EL (cell line): ENCODE results near the gene TUBA4A.
A peak's percentile ranks its signal among the peaks of the same experiment; 100 is the strongest.
"Not testable (repeated sequence)": the region's sequence is repeated elsewhere in the genome, so short reads cannot be mapped to it uniquely, and the experiment has no call there.

Experiments used
- DNase-seq: peaks from one replicate; pipeline ENCODE4 v3.0.0-alpha.2; 2016

TUBA4A gene

DNA sequence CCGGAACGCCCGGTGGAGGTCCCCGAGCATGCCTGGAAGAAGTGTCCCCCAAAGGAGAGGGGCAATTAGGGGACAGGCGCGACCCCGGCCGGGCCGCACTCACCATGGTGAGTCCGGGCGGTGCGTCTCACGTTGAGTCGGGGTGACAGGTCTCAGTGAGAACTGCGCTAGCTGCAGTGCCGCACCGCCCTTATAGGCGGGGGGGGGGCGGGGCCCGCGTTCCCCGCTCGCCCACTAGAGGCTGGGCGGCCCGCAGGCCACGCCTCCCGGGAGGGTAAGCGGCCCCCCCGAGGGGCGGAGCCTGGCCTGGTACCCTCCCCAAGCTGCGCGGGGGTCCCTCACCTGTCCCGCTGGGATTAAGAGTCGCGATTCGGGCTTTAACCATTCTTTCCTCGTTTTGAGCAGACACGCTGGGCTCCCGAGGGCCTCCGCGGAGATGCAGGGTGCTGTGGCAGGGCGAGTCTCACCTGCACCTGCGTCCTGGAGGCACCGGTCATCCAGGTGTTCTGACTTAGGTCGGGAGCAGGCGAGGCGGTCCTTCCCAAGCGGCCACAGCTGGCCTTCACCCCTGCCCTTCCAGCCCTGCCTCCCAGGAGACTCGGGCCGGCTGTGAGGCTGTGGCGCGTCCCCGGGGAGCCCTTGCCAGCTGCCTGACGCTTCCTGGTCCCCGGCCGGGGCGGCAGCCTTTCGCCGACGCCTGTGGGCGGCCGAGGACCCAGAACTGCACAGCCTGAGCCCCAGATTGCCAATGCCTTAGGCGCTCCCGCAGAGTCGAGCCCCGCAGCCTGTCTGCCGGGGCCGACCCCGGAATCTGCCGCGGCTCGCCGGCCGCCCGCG is at the start of gene TUBA4A:
Gene TUBA4A, minus strand, starts transcription at position 166 of the 837 bp plus-strand sequence. Its CDS starts 60 bp downstream, at position 106.
- peak; percentile 63 for DNase-seq

- no peak for DNase-seq
Measured at GRCh38 chr2:219302412-219302968, 48.8 kb upstream of the TUBA4A start.

GRCh38 chr2:219300022-219300421 is 46.3 kb upstream of the TUBA4A start:
- DNase-seq: no peak

- DNase-seq: no peak
Measured at GRCh38 chr2:219299372-219299760, 45.6 kb upstream of the TUBA4A start.

DNA sequence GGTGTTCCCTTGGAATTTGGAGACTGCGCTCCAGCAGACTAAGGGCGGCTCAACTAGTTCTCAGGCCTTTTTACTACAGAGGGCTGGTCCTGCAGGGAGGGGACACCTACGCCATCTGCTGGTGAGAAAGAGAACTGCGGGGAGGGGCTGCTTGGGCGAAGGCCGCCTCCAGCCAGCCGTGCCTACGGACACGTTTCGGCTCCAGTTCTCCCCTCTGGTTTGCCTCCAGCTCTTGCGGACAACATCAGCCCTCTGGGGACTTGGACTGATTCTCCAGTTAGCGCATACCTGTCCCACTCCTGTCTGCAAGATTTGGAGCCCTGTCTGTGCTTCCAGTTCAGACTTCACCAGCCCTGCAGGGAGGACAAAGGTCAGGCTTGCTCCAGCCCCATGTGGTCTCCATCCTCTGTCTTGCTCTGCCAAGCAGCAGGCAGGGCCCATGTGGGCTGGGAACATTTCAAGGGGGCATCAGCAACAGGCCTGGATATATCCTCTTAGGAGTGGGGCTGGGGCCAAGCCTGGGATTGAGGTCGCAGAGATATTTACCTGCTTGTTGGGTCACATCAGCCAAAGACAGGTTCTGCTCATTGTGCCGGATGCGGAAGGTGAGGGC is 45.1 kb upstream of the TUBA4A start:
- DNase-seq: peak; percentile 75

DNA sequence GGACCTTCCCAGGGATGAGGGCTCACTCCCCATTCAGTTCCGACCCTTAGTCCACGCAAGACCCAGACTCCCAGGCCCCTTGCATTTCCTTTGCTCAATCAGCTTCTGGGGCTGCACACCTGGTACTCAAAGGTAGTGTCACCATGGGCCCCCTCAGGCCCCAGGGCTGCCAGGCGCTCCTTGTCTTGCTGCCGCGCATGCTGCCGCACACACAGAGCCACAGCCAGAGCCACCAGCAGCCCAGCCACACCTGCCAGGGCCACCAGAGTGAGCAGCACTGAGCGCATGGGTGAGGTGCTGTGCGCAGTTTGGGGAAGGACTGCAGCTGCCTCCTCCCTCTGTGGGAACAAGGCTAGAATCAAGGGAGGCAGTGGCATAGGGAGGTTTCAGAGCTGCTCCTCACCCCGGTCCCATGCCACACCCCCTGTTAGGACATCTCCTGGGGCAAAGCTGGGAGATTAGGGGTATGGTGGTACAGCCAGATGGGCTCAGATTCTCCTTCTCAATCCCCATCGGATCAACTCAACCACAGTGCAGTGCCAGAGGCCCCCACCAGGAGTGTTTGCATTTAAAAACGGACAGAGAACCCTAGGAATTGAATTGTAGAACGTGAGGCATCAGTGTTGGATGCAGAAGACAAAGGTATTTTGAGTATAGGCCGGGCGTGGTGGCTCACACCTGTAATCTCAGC is 44.2 kb upstream of the TUBA4A start:
- DNase-seq: no peak

DNA sequence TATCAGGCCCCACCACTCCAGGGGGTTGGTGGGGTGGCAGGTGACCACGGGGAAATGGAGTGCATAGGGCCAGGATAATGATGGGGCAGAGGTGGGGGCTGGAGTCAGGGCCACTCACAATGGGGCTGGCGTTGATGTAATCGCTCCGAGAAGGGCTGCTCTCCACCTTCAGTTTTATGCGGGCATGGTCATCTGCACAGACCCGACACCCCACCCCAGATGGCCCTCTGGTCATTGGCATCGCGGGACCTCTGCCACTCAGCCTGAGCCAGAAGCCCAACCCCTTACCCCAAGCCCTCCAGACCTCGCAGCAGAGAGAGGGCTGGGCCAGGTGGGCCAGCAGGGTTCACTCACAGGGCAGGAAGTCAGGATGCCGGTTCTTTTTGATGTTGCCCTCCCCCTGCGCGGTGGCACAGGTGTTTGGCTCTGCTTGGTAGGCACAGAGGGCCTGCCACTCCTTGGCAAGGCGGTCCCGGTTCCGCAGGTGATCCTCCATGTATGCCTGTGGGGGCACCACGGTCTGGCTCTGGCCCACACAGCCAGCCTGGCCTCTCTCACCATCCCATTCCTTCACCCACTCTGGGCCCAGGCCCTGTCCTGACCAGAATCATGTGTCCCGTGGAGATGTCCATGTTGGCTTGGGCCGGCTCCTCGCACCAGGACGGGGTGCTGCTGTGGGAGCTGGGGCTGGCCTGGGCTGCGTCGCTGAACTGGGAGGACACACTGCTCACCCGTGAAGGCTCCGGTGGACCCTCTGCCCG is 43.1 kb upstream of the TUBA4A start:
- no peak for DNase-seq

DNA sequence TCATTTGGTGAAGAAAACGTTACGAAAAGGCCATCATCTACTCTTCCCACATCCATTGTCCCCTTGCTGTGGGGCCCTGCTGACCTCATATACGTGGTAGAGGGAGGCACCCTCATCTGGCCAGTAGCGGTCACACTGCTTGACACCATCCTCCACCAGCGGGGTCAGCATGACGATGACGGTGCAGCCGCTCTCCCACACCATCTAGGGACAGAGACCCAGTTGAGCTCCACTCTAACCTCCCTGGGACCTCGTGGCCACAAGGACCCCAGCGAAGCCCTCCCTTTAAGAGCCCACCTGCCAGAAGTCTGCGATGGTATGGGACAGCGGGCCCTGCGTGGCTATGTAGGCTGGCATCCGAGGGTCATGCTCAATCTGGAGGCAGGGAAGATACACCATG is 42.4 kb upstream of the TUBA4A start:
- DNase-seq: no peak

DNA sequence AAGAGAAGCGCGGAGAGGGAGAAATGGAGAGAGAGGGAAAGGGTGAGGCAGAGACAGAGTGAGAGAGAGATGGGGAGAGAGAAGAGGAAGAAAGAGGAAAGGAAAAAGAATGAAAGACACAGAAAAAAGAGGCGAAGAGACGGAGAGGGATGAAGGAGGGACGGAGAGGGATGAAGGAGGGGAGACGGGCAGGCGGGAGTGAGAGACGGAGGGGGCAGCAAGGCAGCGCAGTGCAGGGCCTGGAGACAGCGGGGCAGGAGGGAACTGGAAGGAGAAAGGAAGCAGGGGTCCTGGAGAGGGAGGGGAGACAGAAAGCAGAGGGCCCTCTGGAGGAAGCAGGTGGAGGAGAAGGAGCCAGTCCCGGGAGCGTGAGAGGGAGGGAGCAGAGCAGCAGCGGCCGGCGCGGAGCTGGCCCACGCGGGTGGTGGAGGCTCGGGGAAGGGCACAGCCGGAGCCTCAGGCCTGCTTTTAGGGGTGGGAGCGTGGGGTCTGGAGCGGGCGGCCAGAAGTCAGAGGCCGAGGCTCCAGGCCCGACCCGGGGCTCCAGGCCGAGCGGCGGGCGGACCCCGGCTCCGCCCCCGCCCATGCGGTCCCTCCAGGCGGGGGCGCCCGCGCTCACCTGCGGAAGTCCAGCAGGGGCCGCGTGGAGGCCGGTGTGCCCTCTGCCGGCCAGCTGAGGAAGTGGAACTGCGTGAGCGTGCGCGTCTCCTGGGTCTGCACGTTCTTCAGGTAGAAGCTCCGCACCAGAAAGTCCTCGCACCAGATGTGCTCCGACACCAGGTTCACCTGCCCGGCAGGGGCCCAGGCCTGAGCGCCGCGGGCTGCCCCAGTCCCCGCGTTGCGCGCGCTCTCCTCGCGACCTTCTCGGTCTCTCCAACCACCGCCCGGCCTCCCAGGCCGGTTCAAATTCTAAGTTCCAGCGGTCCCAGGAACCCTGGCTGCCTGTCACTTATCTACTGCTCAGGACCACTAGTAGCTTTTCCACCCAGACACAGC is 40.9 kb upstream of the TUBA4A start:
- peak; percentile 74 for DNase-seq

DNA sequence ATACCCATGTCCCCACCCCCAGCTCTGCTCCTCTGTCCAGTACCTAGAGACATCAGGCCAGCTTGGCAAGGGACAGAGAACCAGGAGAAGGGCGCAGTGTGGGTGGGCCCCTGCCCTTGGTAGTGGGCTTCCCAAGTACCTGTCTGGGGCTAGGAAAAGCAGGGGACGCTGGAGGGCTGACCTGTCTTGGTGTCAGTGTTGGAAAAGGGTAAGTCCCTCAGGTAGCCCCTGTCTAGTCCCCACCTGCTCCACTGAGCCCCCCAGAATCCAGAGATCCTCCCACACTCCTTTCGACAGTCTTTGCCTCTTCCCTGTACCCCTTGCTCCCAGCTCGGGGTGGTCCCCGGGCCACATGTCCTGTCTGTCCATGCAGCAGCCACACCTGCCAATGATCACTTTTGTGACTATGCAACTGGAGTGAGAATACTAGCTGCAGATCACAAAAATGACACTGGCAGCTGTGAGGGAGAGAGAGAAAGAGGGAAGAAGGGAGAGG is 40.1 kb upstream of the TUBA4A start:
- DNase-seq: no peak

DNA sequence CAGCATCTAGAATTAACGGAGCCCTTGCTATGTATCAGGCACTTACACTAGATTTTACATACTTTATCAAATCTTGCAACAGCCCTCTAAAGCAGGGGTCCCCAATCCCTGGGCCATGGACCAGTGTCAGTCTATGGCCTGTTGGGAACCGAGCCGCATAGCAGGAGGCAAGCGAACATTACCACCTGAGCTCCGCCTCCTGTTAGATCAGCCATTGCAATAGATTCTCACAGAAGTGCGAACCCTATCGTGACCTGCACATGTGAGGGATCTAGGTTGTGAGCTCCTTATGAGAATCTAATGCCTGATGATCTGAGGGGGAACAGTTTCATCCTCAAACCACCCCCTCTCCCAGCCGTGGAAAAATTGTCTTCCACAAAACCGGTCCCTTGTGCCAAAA is 38.9 kb upstream of the TUBA4A start:
- no peak for DNase-seq

DNA sequence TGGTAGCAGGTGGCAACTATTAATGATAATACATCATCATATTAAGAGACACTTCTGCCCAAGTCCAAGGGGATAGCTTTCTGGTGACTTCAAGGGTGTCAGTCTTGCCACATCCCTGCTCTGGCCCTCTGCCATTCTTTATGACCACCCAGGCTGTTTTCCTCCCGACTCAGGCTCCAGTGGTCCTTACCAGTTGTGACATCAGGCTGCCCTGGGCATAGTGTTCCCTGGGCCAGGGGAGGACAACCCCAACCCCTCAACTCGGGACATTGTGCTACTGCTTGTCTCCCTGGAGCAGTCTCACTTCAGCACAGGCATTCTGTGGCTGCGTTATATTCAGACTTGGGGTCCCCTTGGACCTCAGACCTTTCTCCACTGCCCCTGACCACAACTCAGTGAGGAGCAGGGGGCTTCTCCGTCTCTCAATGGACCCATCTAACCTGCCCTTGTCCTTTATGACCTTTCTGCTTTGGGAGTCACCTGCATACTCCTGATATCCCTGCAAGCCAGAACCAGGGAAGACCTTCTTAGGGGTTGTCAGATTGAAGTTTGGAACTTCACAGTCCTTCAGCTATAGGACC is 38.3 kb upstream of the TUBA4A start:
- no peak for DNase-seq

DNA sequence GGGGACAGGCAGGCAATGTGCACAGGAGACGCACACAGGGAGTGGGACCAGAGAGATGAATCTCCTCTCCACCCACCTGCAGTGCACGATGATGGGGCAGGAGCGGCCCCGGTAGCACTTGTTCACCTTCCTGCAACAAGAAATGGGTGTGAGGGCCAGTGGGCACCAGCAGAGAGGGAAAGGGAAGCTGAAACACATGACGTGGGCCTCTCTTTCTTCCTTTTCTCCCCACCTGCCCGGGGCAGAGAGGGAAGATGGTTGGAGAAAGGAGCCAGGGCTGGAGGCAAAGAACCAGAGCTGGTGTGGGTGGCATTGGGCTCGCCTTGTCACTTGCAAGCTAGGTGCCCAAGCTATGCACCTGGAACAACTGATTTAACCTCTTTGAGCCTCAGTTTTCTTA is 37.7 kb upstream of the TUBA4A start:
- no peak for DNase-seq

DNA sequence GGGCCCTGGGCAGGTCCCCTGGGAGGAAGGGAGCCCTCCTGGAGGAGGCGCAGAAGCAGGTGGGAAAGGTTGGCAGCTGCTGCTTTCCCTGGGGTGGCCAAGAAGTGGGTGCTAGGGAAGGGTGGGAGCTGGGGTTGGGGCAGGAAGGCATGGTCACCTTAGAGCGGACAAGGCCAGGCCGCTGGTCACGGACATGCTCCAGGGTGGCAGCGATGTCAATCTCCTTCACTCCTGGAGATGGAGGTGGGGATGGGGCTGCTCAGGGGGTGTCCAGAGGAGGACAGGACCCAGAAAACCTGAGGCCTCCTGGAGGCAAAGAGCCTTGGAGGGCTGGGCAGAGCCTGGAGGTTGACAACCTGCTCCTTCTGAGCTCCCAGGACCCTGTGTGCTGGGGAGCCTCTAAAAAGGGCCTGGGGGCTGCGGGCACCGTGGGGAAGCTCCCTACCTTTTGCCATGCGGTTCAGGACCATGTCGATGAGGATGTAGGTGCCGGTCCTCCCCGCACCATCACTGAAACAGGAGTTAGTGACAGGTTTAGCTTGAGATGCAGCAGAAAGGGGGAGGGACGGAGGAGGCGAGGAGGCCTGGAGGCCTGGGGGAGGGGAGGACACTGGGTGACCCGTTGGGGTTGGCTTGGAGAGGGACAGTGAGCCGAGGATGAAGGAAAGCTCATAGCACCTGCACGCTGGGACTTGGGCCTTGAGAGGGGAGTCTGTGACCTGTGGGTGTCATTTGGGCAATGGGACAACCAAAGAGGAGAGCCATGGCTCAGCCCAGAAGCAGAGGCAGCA is 36.9 kb upstream of the TUBA4A start:
- no peak for DNase-seq

DNA sequence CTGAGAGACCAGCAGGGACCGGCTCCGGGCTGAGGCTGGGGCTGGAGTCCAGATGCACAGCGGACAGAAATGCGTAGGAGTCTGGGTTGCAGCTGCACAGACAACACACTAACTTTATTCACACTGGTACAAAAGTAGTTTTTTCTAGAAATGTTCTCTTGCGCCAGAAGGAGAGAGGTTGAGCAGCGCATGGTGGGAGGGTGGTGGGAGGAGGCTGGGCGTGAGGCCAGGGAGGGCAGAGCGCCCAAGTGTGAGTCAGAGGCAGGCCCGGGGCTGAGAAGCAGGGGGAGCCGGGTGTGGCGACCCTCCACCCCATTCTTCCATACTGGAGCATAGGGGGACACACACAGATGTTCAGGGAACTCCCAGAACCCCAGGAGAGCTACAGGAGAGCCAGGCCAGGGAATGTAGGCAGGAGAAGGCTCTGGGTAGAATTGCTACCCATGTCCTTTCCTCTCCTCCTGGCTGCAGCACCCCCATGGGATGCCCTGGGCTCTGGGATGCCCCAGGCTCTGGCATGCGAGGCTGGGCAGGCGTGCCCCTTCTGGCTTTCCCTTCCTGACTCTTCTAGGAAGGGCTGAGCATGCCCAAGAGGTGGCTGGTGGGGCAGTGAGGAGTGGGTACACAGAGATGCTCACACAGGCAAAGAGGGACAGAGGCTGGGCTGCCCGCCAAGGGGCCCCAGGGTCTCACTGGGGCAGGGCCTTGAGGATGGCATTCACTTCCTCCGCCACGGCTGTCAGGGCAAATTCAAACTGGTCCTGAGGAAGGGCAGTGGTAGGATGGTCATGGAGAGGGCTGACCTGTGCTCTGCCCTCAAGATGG is 36.0 kb upstream of the TUBA4A start:
- DNase-seq: peak; percentile 76

- DNase-seq: no peak
Measured at GRCh38 chr2:219289195-219289536, 35.4 kb upstream of the TUBA4A start.

DNA sequence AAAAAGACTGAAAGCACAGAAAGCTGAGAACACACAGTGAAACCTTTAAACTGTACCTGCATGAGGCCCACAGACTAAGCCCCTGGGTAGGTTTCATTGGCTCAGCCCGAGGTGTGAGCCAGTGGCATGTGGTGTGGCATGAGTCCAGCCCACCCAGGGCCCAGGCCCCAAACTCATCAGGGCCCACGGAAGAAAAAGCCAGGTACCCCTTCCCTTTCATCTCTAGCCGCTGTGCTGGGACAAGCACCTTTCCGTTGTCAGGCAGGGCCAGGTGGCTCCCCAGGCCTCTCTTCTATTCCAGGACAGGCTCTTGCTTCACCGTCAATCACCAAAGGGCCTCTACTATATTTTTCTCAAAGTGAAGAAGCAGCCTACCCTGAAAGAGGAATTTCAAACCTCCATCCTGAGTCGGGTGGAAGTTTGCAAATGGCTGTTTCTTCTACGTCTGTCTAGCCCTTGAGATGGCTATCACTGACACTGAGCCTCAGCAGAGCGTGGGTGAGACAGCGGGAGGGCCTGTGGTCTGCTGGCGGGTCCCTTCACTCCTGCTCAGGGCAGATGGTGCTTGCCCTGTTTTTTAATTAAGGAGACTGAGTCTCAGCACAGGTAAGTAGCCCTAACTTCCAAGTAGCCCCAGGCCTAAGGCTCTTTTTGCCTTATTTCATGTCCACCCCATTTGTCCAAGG is 34.0 kb upstream of the TUBA4A start:
- DNase-seq: no peak

DNA sequence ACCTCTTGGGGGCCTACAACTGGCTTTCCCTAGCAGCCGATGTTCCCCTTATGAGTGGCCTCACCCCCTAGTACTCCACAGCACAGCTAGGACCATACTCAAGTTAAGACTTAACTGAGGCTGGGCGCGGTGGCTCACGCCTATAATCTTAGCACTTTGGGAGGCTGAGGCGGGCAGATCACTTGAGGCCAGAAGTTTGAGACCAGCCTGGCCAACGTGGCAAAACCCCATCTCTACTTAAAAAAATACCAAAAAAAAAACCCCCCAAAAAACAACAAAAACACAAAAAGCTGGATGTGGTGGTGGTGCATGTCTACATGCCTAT is 33.4 kb upstream of the TUBA4A start:
- not testable (repeated sequence) for DNase-seq
